Mononuclear cell (primary cell): ENCODE measurements around the gene ANO1. TPM values are rescaled to one million over a fixed set of nuclear protein-coding genes. Genes with fewer than 3 reads are reported as not detected.

Experiments used
- H3K27me3 ChIP-seq: 2 replicates; pipeline ENCODE4 v1.6.0; 2011; ENCODE audit warnings: low read length, control low read depth; ENCODE audit not compliant: insufficient read depth
- H3K4me1 ChIP-seq: 2 replicates; pipeline ENCODE4 v1.5.1; 2011; ENCODE audit warnings: mild to moderate bottlenecking, low read length, control low read depth; ENCODE audit not compliant: insufficient read depth
- H3K4me3 ChIP-seq: 2 replicates; pipeline ENCODE4 v1.5.1; 2011; ENCODE audit warnings: mild to moderate bottlenecking, low read length, moderate library complexity
- H3K9me3 ChIP-seq: 2 replicates; pipeline ENCODE4 v1.5.1; 2011; ENCODE audit warnings: low read depth, mild to moderate bottlenecking, control low read depth, low read length
- total RNA-seq: library from RNA; depleted of rRNA; stranded (reverse); fragments of >200 nt; gene quantifications from one replicate; pipeline ENCODE4 v1.2.3, GENCODE V29; 2012

Gene ANO1
- total RNA-seq, 1 donor = not detected

- Histone ChIP-seq H3K27me3 (no peaks in the 10 kb centered on the region), H3K4me3 (no peak overlapping the region), H3K9me3 (no peaks in the 10 kb centered on the region), H3K4me1 (no peaks in the 10 kb centered on the region)
These were observed 44.5 kb downstream of the ANO1 start for GRCh38 chr11:70122490-70123198.

DNA sequence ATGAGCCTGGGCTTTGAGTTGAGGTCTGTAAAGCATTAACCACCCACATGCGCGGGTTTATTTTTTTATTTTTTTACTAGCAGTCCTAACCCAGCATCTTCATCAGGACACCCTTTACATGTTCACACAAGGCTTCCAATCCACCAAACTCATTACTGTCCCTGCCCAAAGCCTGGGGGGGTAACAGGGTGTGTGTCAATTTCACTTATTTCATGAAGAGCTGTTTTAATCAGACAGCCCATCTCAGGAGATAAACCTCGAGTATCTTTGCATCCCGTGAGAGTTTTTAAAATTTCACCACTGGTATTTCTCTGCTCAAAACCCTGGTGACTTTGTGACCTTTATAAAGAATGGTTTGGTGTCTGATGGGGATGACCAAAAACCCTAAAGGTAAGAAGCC, 45.6 kb downstream of the ANO1 start:
- H3K4me3 ChIP-seq = no peak overlapping the region
- H3K9me3 ChIP-seq = no peaks in the 10 kb centered on the region
- H3K4me1 ChIP-seq = no peaks in the 10 kb centered on the region
- no peaks in the 10 kb centered on the region for H3K27me3 ChIP-seq

GRCh38 chr11:70124321-70125000, 46.3 kb downstream of the ANO1 start:
- no peaks in the 10 kb centered on the region for H3K27me3 ChIP-seq
- H3K9me3 ChIP-seq = no peaks in the 10 kb centered on the region
- no peaks in the 10 kb centered on the region for H3K4me1 ChIP-seq
- no peak overlapping the region for H3K4me3 ChIP-seq

DNA sequence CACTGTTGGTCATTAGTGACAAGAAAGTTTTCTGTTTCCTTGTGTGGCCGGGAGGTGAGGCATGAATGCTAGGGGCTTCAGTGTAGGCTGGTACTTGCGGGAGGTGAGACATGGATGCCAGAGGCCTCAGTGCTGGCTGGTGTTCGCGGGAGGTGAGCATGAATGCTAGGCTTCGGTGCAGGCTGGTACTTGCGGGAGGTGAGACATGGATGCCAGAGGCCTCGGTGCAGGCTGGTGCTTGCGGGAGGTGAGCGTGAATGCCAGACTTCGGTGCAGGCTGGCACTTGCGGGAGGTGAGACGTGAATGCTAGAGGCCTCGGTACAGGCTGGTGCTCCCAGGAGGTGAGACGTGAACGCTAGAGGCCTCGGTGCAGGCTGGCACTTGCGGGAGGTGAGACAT, 48.4 kb downstream of the ANO1 start:
- no peak overlapping the region for H3K4me3 ChIP-seq
- H3K9me3 ChIP-seq = no peaks in the 10 kb centered on the region
- H3K4me1 ChIP-seq = no peaks in the 10 kb centered on the region
- H3K27me3 ChIP-seq = no peaks in the 10 kb centered on the region

DNA sequence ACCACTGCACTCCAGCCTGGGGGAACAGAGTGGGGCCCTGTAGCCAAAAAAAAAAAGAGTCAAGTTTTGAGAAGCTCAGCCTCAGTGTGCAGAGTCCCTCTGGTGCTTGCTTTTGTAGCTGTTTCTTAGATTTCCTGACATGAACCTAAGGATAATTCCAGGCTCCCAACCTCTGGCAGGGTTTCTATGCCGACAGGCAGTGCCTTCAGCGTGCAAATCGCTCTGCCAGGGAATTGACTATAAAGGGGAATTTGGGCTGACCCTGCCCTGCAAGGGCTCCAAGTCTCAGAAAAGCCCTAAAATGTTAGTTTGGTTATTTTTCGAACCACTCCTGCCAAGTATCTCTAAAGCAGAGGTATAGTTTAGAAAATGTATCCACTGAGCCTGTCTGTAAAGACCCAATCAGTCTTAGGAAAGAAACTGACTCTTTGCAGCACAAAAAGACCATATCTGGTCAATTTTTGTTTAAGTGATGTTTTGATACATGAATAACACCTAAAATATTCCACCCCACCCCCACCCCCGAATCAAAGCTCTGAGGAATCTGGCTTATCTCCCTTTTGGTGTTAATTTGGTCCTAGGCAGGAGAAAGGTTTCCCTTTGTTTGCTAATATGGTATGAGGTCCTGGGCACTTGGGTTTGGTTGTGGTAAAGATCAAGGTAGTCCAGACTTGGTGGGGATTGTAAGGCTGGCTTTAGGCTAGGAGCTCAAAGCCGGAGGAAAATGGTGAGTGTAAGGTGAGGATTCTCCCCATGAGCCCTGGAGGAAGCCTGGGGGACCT, 49.7 kb downstream of the ANO1 start:
- H3K4me3 ChIP-seq = no peak overlapping the region
- H3K27me3 ChIP-seq = no peaks in the 10 kb centered on the region
- H3K9me3 ChIP-seq = no peaks in the 10 kb centered on the region
- no peaks in the 10 kb centered on the region for H3K4me1 ChIP-seq

GRCh38 chr11:70128435-70128906, 50.4 kb downstream of the ANO1 start:
- H3K4me3 ChIP-seq = no peak overlapping the region
- H3K9me3 ChIP-seq = no peaks in the 10 kb centered on the region
- H3K4me1 ChIP-seq = no peaks in the 10 kb centered on the region
- H3K27me3 ChIP-seq = no peaks in the 10 kb centered on the region

DNA sequence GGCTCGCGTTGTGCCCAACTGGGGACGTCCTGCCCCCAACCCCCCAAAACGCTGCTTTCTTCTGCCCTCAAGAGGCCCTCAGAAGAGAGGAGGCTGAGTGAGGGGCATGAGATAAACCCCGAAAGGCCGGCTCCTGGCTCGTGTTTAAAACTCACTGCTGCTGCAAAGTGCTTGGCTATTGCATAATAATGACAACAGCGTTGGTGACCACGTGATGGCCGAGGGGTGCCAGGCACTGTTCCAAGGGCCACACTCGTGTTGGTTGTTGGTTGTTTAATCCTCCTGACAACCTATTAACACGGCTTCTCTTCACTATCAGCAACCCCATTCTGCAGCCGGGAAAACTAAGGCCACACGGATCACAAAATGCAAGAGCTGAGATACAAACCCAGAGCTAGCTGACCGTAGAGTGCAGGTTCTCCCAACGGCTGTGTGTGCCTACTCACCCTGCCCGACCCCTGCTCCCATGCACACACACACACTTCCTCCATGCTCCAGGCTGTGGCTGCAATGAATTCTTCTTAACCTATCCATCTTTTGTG, 51.0 kb downstream of the ANO1 start:
- Histone ChIP-seq H3K9me3 (no peaks in the 10 kb centered on the region), H3K4me1 (no peaks in the 10 kb centered on the region), H3K27me3 (no peaks in the 10 kb centered on the region), H3K4me3 (no peak overlapping the region)

- Histone ChIP-seq H3K9me3 (no peaks in the 10 kb centered on the region), H3K27me3 (no peaks in the 10 kb centered on the region), H3K4me1 (no peaks in the 10 kb centered on the region), H3K4me3 (no peak overlapping the region)
These were observed 52.5 kb downstream of the ANO1 start for GRCh38 chr11:70130636-70131035.

DNA sequence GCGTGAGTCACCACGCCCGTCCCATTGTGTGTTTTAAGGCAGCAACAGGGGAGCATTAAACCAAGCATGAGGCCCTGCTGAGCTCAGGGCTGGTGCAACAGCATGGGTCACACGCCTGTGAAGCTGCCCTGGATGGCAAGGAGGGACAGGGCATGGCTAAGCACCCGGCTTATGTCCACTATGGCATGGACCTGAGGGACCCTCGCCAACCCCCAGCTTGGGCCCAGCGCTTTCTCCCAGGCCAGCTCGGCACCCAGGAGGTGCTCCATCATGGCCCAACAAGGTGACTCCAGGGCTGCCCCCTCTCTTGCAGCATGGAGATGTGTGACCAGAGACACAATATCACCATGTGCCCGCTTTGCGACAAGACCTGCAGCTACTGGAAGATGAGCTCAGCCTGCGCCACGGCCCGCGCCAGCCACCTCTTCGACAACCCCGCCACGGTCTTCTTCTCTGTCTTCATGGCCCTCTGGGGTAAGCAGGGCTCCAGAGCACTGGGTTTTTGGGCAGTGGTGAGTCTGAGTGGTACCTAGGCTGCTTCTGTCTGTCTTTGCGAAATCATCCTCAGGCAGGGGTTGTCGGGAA, 53.6 kb downstream of the ANO1 start:
- Histone ChIP-seq H3K4me1 (no peaks in the 10 kb centered on the region), H3K9me3 (no peaks in the 10 kb centered on the region), H3K4me3 (no peak overlapping the region), H3K27me3 (no peaks in the 10 kb centered on the region)

DNA sequence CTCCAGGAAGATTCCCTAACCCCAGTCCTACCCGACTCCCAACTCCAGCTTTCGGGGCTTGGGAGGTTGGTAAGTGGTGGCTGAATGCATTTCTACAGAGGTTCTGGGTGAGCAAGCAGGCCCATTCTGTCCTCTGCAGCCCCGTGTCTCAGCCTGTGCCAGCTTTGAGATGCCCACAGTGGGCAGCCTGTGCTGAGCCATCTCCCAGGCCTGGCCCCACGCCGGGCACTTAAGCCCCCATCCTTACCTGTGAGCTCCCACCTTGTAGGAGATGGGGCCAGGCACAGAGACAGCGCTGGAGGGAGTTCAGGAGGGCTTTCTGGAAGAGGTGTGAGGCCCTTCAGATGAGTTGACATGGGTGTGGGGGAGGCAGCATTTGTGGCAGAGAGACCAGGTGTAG, 54.5 kb downstream of the ANO1 start:
- Histone ChIP-seq H3K4me1 (no peaks in the 10 kb centered on the region), H3K9me3 (no peaks in the 10 kb centered on the region), H3K4me3 (no peak overlapping the region), H3K27me3 (no peaks in the 10 kb centered on the region)

GRCh38 chr11:70133771-70134335, 55.7 kb downstream of the ANO1 start:
- Histone ChIP-seq H3K4me1 (no peaks in the 10 kb centered on the region), H3K9me3 (no peaks in the 10 kb centered on the region), H3K27me3 (no peaks in the 10 kb centered on the region), H3K4me3 (no peak overlapping the region)

GRCh38 chr11:70134490-70134889, 56.4 kb downstream of the ANO1 start:
- no peak overlapping the region for H3K4me3 ChIP-seq
- H3K4me1 ChIP-seq = no peaks in the 10 kb centered on the region
- H3K27me3 ChIP-seq = no peaks in the 10 kb centered on the region
- H3K9me3 ChIP-seq = no peaks in the 10 kb centered on the region

GRCh38 chr11:70135142-70135541, 57.0 kb downstream of the ANO1 start:
- H3K4me1 ChIP-seq = no peaks in the 10 kb centered on the region
- no peaks in the 10 kb centered on the region for H3K9me3 ChIP-seq
- no peaks in the 10 kb centered on the region for H3K27me3 ChIP-seq
- no peak overlapping the region for H3K4me3 ChIP-seq

GRCh38 chr11:70135625-70136059, 57.5 kb downstream of the ANO1 start:
- H3K4me1 ChIP-seq = no peaks in the 10 kb centered on the region
- no peak overlapping the region for H3K4me3 ChIP-seq
- peaks cover under 1% of the 10 kb centered on the region for H3K27me3 ChIP-seq
- H3K9me3 ChIP-seq = no peaks in the 10 kb centered on the region
